Testis (tissue), 3 donors: ENCODE measurements around the gene MAPK10. TPM values are rescaled to one million over a fixed set of nuclear protein-coding genes. Genes with fewer than 3 reads are reported as not detected.

Experiments used
- DNase-seq: peaks from one replicate; pipeline ENCODE4 v3.0.0-alpha.2; 2019
- H3K27ac ChIP-seq, 2 donors: fragments of 200-600 bp; sonication (generic); one replicate each; pipeline ENCODE4 v1.5.1; 2019
- H3K27me3 ChIP-seq: fragments of 200-600 bp; sonication (generic); one replicate; pipeline ENCODE4 v1.5.1; 2019
- H3K36me3 ChIP-seq: fragments of 200-600 bp; sonication (generic); one replicate; pipeline ENCODE4 v1.5.1; 2017; ENCODE audit warnings: low read depth; ENCODE audit errors: missing control alignments
- H3K4me1 ChIP-seq: fragments of 200-600 bp; sonication (generic); one replicate; pipeline ENCODE4 v1.5.1; 2019
- H3K4me3 ChIP-seq, 2 donors: fragments of 200-600 bp; sonication (generic); one replicate each; pipeline ENCODE4 v1.5.1; 2017 to 2019
- H3K9me3 ChIP-seq: fragments of 200-600 bp; sonication (generic); one replicate; pipeline ENCODE4 v1.5.1; 2017
- POLR2A ChIP-seq: fragments of 450-650 bp; IDR thresholded peaks from one replicate; pipeline ENCODE4 v1.6.1; 2017; ENCODE audit warnings: antibody characterized with exemption, mild to moderate bottlenecking, moderate library complexity
- WGBS, 2 donors: methylation state at CpG; one replicate each; pipeline ENCODE4 v1.1.5; 2018; 5-methylcytosine and 5-hydroxymethylcytosine counted together
- intact Hi-C: fragments of 100-400 bp; cut with DNase I; formaldehyde crosslinking; loops from one replicate; pipeline ENCODE4 v1.15.1; 2023; ENCODE audit warnings: low total_unique reads
- polyA plus RNA-seq: library from polyadenylated mRNA; stranded (reverse); fragments of 350-450 nt; fragmentation: Illumina TruSeq; extraction: RNeasy Lipid Tissue Mini Kit (QIAGEN cat#74804); gene quantifications from one replicate; pipeline ENCODE4 v1.2.3, GENCODE V29; 2014; ENCODE audit warnings: low read depth, low replicate concordance; ENCODE audit not compliant: insufficient read depth
- total RNA-seq, 2 donors: library from RNA; depleted of rRNA; stranded (reverse); fragments of >200 nt; gene quantifications; one replicate each; pipeline ENCODE4 v1.2.3, GENCODE V29; 2016
- TF ChIP-seq, protein P1 (sequence below), 3 experiments: fragments of 450-650 bp in 2 of 3; fragments of 200-600 bp in 1 of 3; sonication (generic) in 1 of 3; IDR thresholded peaks; one replicate each; pipeline ENCODE4 v1.5.1; 2016 to 2019; ENCODE audit warnings: antibody characterized with exemption in 3 of 3, mild to moderate bottlenecking in 2 of 3, moderate library complexity in 1 of 3

Gene MAPK10
- total and polyA plus RNA-seq, 3 donors from 2014 or later: 56.1 to 64.6 (median 61.1) TPM

DNA sequence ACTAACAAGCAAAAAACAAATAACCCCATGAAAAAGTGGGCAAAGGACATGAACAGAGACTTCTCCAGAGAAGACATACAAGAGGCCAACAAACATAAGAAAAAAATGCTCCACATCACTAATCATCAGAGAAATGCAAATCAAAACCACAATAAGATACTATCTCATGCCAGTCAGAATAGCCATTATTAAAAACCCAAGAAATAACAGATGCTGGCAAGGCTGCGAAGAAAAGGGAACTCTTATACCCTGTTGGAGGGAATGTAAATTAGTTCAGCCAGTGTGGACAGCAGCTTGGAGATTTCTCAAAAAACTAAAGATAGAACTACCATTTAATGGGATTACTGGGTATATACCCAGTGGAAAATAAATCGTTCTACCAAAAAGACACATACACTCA lies 79.6 kb downstream of the MAPK10 start:
- WGBS, 2 donors: 96 to 100% methylated on average over 2 of the region's 2 CpGs
- intact Hi-C loops: no loop called here
- Histone ChIP-seq H3K27me3 (no peaks in the 10 kb centered on the region), H3K9me3 (no peaks in the 10 kb centered on the region), H3K27ac (no peak overlapping the region), H3K36me3 (no peaks in the 10 kb centered on the region), H3K4me3 (no peak overlapping the region), H3K4me1 (no peaks in the 10 kb centered on the region)
- no peak for DNase-seq
- TF ChIP-seq POLR2A: no peak
- TF ChIP-seq, protein P1, sequence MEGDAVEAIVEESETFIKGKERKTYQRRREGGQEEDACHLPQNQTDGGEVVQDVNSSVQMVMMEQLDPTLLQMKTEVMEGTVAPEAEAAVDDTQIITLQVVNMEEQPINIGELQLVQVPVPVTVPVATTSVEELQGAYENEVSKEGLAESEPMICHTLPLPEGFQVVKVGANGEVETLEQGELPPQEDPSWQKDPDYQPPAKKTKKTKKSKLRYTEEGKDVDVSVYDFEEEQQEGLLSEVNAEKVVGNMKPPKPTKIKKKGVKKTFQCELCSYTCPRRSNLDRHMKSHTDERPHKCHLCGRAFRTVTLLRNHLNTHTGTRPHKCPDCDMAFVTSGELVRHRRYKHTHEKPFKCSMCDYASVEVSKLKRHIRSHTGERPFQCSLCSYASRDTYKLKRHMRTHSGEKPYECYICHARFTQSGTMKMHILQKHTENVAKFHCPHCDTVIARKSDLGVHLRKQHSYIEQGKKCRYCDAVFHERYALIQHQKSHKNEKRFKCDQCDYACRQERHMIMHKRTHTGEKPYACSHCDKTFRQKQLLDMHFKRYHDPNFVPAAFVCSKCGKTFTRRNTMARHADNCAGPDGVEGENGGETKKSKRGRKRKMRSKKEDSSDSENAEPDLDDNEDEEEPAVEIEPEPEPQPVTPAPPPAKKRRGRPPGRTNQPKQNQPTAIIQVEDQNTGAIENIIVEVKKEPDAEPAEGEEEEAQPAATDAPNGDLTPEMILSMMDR (IDR thresholded peaks at IDR 0.05): no peak

DNA sequence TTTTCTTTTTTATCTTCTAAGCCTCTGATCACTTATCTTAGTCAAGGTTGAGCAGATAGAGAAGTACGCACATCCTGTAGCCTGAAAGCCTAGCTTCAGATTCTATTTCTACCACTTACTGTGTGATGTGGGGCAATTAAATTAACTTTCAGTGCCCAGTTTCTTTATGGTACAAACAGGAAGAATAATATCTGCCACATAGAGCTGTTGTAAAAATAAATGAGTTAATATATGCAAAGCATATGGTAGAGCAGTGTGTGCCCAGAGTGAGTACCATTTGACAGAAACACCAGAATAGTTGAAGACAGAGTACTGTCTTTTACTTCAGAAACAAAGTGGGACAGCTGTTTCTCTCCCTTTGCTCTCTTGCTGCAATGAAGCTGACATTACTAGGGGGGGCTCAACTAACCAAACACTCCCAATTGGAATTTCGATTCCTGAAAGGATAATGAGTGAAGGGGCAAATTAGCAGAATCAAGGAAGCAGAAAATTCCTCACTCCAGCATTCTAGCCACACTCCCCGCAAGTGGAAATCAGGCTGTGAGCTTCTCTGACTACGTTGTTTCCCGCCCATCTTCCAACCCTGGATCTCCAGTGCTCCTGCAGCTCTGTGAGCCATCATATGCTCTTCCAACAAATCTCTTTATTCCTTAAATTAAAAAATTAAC lies 80.4 kb downstream of the MAPK10 start:
- H3K36me3 ChIP-seq: no peaks in the 10 kb centered on the region
- no peak overlapping the region for H3K27ac ChIP-seq
- H3K9me3 ChIP-seq: no peaks in the 10 kb centered on the region
- intact Hi-C loops: no loop called here
- H3K4me3 ChIP-seq: no peak overlapping the region
- no peaks in the 10 kb centered on the region for H3K4me1 ChIP-seq
- WGBS, 2 donors: 83 to 89% methylated on average over 5 of the region's 5 CpGs
- no peaks in the 10 kb centered on the region for H3K27me3 ChIP-seq
- no peak for DNase-seq
- no peak for TF ChIP-seq POLR2A
- TF ChIP-seq, protein P1 (IDR thresholded peaks at IDR 0.05): no peak

DNA sequence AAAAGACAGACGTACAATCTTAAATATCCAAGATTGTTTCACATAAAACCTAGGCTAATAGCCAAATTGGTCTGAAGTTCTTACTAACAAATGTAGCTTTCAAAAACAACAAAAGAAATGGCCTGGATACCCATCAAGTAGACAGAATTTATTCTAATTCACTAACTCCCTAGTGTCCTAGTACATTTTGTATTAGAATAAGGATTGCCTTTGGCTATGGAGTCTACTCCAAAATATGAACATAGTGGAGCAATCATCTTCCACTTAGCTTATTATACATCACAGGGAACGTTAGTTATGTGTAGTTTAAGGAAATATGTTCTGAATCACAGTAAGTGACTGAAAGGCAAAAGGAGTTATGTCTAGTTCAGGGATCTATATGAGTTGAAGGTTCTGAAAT lies 81.7 kb downstream of the MAPK10 start:
- intact Hi-C loops: no loop called here
- 34 to 56% methylated on average over 2 of the region's 2 CpGs for WGBS, 2 donors
- TF ChIP-seq, protein P1 (IDR thresholded peaks at IDR 0.05): no peak
- no peak for TF ChIP-seq POLR2A

DNA sequence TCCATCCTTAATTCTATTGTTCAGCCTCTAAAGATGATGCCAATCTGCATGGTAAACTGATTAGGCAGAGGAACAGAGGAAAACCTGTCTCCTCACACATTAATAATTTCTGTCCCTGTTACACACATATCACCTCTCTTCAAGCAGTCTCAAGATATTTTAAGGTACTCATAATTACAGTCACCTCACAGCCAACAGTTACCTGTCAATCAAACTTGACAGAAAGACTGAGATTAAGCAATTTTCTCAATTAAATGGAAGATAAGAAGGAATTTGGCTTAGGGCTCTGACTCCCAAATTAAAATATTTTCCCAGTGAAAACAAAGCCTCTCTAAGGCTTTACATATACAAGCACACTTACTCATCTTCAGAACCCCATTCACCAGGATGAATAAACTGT lies 85.2 kb downstream of the MAPK10 start:
- Histone ChIP-seq H3K9me3 (no peaks in the 10 kb centered on the region), H3K4me3 (no peak overlapping the region), H3K27me3 (no peaks in the 10 kb centered on the region), H3K27ac (no peak overlapping the region), H3K4me1 (no peaks in the 10 kb centered on the region), H3K36me3 (no peaks in the 10 kb centered on the region)
- TF ChIP-seq, protein P1 (IDR thresholded peaks at IDR 0.05): no peak
- TF ChIP-seq POLR2A: no peak
- intact Hi-C loops: no loop called here
- DNase-seq: no peak

More for the DNA sequence above, 81.7 kb downstream of the MAPK10 start:
- H3K9me3 ChIP-seq: no peaks in the 10 kb centered on the region
- H3K36me3 ChIP-seq: no peaks in the 10 kb centered on the region
- H3K27ac ChIP-seq: no peak overlapping the region
- no peak for DNase-seq
- no peaks in the 10 kb centered on the region for H3K4me1 ChIP-seq
- no peak overlapping the region for H3K4me3 ChIP-seq
- no peaks in the 10 kb centered on the region for H3K27me3 ChIP-seq

DNA sequence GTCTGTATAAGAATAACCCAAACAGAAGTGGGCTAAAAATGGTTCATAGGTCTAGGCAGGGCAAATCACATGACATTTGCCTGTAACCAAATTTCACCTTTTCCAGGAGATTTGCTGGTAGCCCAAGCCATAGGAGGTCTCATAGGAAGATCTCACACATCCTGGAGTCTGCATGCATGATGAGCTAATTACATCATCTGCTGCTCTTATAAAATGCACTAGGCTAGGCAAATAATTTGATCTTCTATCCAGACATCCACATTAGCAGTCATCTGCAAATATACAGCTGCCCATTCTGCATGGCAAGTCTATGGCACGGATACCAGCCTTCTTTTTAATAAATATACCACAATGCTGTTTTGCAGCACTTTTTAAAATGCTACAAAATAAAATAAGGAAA lies 87.2 kb downstream of the MAPK10 start:
- 96 to 98% methylated on average over 1 of the region's 1 CpG for WGBS, 2 donors

More for the DNA sequence above, 87.2 kb downstream of the MAPK10 start:
- H3K9me3 ChIP-seq: no peaks in the 10 kb centered on the region
- DNase-seq: no peak
- intact Hi-C loops: no loop called here
- H3K4me3 ChIP-seq: no peak overlapping the region
- no peaks in the 10 kb centered on the region for H3K27me3 ChIP-seq
- H3K27ac ChIP-seq: no peak overlapping the region
- TF ChIP-seq POLR2A: no peak
- TF ChIP-seq, protein P1 (IDR thresholded peaks at IDR 0.05): no peak
- H3K36me3 ChIP-seq: no peaks in the 10 kb centered on the region
- H3K4me1 ChIP-seq: no peaks in the 10 kb centered on the region
